WERI-Rb-1 (cell line): ENCODE measurements around the gene B3GLCT.
"Not testable (repeated sequence)": the region's sequence is repeated elsewhere in the genome, so short reads cannot be mapped to it uniquely, and the experiment has no call there.

Experiments
- DNase-seq: peaks from one replicate; pipeline ENCODE4 v3.0.0-alpha.2; 2020
- H3K27ac ChIP-seq: fragments of 250-450 bp; sonication (Bioruptor Pico); 2 replicates; pipeline ENCODE4 v1.5.1; 2020; ENCODE audit warnings: mild to moderate bottlenecking, moderate library complexity
- H3K27me3 ChIP-seq: fragments of 250-450 bp; sonication (Bioruptor Pico); 2 replicates; pipeline ENCODE4 v1.5.1; 2021; ENCODE audit warnings: mild to moderate bottlenecking, low read depth, moderate library complexity; ENCODE audit not compliant: insufficient read depth, severe bottlenecking
- H3K36me3 ChIP-seq: fragments of 250-450 bp; sonication (Bioruptor Pico); 2 replicates; pipeline ENCODE4 v1.5.1; 2020; ENCODE audit warnings: mild to moderate bottlenecking, moderate library complexity
- H3K4me3 ChIP-seq: 2 replicates; pipeline ENCODE4 v1.5.1; 2011; ENCODE audit warnings: low read depth, mild to moderate bottlenecking, control low read depth, low read length
- H3K9me3 ChIP-seq: fragments of 250-450 bp; sonication (Bioruptor Pico); 2 replicates; pipeline ENCODE4 v1.5.1; 2021; ENCODE audit warnings: mild to moderate bottlenecking, moderate library complexity; ENCODE audit not compliant: severe bottlenecking
- TF ChIP-seq, protein P1 (sequence below): IDR thresholded peaks from 2 replicates; pipeline ENCODE4 v1.5.1; 2011; ENCODE audit warnings: low read depth, mild to moderate bottlenecking, control low read depth, inconsistent platforms, low read length

Gene B3GLCT

GRCh38 chr13:31168166-31168565, 31.6 kb upstream of the B3GLCT start:
- H3K4me3 ChIP-seq, result no peak overlapping the region
- no peaks in the 10 kb centered on the region for H3K27me3 ChIP-seq
- TF ChIP-seq, protein P1, sequence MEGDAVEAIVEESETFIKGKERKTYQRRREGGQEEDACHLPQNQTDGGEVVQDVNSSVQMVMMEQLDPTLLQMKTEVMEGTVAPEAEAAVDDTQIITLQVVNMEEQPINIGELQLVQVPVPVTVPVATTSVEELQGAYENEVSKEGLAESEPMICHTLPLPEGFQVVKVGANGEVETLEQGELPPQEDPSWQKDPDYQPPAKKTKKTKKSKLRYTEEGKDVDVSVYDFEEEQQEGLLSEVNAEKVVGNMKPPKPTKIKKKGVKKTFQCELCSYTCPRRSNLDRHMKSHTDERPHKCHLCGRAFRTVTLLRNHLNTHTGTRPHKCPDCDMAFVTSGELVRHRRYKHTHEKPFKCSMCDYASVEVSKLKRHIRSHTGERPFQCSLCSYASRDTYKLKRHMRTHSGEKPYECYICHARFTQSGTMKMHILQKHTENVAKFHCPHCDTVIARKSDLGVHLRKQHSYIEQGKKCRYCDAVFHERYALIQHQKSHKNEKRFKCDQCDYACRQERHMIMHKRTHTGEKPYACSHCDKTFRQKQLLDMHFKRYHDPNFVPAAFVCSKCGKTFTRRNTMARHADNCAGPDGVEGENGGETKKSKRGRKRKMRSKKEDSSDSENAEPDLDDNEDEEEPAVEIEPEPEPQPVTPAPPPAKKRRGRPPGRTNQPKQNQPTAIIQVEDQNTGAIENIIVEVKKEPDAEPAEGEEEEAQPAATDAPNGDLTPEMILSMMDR, result no peak
- H3K9me3 ChIP-seq, result no peaks in the 10 kb centered on the region
- H3K36me3 ChIP-seq, result no peaks in the 10 kb centered on the region
- no peak overlapping the region for H3K27ac ChIP-seq
- DNase-seq, result no peak

GRCh38 chr13:31168736-31169135, 31.0 kb upstream of the B3GLCT start:
- TF ChIP-seq, protein P1, result no peak
- DNase-seq, result no peak

DNA sequence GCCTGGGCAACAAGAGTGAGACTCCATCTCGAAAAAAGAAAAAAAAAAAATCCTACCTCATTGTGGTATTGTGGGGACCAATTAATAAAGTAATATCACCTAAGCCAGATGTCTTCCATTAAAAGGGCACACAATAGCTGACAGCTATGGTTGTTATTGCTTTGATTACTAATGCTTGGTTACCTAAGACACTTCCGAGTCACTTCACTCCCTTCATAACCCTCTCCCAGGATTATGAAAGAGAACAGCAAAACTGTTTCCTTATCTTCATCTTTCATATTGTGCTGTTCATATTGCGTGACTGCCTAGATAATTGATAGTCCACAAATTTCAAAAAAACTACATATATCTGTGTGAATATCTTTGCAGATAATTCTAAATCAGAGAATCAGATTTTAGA, 27.8 kb upstream of the B3GLCT start:
- Histone ChIP-seq H3K27me3 (no peaks in the 10 kb centered on the region), H3K27ac (no peak overlapping the region), H3K36me3 (no peaks in the 10 kb centered on the region), H3K9me3 (no peaks in the 10 kb centered on the region), H3K4me3 (no peak overlapping the region)
- DNase-seq, result no peak
- TF ChIP-seq, protein P1, result no peak

More at GRCh38 chr13:31168736-31169135, 31.0 kb upstream of the B3GLCT start:
- Histone ChIP-seq H3K27ac (no peak overlapping the region), H3K27me3 (no peaks in the 10 kb centered on the region), H3K9me3 (no peaks in the 10 kb centered on the region), H3K36me3 (no peaks in the 10 kb centered on the region), H3K4me3 (no peak overlapping the region)

DNA sequence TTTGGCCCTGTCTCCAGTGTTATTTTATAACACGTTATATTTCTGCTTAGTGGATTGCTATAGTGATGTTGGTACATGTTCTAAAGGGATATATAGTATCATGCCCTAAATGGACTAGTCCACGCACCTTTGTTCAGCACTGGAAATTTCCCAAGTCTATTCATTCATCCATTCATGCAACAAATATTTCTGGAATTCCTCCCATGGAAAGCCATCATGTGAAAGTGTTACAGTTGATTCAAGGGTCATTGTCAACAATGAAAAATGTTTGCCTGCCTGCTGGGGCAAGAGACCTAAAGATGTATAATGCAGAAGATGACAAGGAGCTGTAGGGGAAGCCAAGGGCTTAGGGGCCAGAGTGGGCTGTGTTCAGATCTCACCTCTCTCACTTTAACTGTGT, 27.2 kb upstream of the B3GLCT start:
- H3K4me3 ChIP-seq, result no peak overlapping the region
- no peaks in the 10 kb centered on the region for H3K36me3 ChIP-seq
- H3K27ac ChIP-seq, result no peak overlapping the region
- TF ChIP-seq, protein P1, result no peak
- no peak for DNase-seq
- H3K9me3 ChIP-seq, result no peaks in the 10 kb centered on the region
- H3K27me3 ChIP-seq, result no peaks in the 10 kb centered on the region

DNA sequence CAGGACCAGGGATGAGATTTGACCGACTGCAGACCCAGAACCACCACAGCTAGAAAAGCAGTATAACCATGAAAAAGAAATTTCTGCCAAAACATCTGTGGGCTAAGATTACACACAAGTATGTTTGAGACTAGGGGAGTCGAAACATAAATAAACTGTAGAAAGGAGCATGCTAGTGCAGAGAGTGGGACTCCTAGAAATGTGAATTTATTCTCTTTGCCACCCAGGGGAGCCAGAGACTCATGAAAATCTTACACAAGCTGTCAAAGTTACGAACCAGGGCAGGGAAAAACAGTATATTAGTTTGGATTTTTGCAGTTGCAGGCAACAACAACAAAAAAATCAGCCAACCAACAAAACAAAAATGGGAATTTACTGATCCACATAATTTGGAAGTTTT, 25.8 kb upstream of the B3GLCT start:
- Histone ChIP-seq H3K27ac (no peak overlapping the region), H3K9me3 (no peaks in the 10 kb centered on the region), H3K4me3 (no peak overlapping the region), H3K27me3 (no peaks in the 10 kb centered on the region), H3K36me3 (no peaks in the 10 kb centered on the region)
- DNase-seq, result no peak
- TF ChIP-seq, protein P1, result no peak

DNA sequence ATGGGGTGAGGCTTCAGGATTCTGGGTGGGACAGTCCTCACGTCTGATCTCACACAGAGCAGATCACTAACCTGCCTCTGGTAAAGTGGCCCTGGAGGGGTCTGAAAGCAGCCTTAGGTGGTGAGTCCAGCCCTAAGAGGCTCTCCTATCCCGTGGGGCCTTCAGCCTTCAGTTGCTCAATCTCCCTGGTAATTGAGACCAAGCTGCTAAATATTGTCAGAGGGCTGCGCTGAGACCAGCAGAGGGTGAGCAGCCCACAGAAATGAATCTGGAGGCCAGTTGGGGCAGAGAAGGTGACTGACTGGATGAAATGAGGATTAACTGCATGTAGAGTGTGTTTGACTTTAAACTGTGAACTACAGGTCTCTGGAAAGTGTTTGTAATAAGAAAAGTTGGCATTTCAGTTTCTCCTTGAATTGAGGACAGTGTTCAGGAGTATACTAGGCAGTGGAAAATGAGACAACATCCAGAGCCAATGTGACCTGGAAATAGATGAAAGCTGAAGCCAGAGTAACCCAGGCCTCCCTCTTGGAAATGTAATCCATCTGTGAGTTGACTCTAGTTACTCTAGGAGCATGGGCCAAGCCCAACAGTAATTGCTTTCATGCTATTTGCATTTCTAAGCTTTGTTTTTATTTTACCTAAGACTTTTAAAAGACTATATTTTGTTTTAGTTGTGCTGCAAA, 23.8 kb upstream of the B3GLCT start:
- no peaks in the 10 kb centered on the region for H3K9me3 ChIP-seq
- no peaks in the 10 kb centered on the region for H3K36me3 ChIP-seq
- DNase-seq, result no peak
- H3K27ac ChIP-seq, result no peak overlapping the region
- TF ChIP-seq, protein P1, result no peak
- no peaks in the 10 kb centered on the region for H3K27me3 ChIP-seq
- no peak overlapping the region for H3K4me3 ChIP-seq

DNA sequence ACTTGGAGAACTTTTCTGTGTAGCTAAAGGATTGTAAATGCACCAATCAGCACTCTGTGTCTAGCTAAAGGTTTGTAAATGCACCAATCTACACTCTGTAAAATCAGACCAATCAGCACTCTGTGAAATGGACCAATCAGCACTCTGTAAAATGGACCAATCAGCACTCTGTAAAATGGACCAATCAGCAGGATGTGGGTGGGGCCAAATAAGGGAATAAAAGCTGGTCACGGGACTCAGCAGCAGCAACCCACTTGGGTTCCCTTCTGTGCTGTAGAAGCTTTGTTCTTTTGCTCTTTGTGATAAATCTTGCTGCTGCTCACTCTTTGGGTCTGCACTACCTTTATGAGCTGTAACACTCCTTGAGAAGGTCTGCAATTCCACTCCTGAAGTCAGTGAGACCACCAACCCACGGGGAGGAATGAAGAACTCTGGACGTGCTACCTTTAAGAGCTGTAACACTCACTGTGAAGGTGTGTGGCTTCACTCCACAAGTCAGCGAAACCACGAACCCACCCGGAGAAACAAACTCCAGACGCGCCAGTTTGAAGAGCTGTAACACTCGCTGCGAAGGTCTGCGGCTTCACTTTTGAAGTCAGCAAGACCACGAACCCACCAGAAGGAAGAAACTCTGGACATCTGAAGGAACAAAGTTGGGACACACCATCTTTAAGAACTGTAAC, 21.8 kb upstream of the B3GLCT start:
- H3K27me3 ChIP-seq, H3K36me3 ChIP-seq, H3K4me3 ChIP-seq, H3K27ac ChIP-seq, H3K9me3 ChIP-seq, DNase-seq: not testable (repeated sequence)
